ENCODE results near the gene ANO10.
"Not testable (repeated sequence)": the region's sequence is repeated elsewhere in the genome, so short reads cannot be mapped to it uniquely, and the experiment has no call there.

The ANO10 gene

DNA sequence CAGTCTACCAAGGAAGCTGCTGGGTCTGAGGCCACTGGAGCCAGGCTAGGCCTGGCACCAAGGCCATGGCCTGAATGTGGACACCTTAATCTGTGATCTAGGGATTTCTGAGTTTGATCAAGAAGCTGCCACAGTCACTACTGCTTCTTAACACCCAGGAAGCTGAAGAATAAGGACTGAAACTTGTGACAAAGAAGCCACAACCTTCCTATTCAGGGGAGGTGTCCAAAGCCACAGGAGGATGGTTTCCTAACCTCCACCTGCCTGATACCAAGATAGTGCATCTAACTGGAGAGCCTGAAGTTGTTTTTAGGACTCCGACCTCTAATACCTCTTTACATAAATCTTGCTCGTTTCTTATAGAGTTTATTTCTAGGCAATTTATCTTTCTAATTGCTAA is 5.5 kb upstream of the ANO10 start:
- DNase-seq (ENCODE audit: low read depth in 2 of 2): no peak

DNA sequence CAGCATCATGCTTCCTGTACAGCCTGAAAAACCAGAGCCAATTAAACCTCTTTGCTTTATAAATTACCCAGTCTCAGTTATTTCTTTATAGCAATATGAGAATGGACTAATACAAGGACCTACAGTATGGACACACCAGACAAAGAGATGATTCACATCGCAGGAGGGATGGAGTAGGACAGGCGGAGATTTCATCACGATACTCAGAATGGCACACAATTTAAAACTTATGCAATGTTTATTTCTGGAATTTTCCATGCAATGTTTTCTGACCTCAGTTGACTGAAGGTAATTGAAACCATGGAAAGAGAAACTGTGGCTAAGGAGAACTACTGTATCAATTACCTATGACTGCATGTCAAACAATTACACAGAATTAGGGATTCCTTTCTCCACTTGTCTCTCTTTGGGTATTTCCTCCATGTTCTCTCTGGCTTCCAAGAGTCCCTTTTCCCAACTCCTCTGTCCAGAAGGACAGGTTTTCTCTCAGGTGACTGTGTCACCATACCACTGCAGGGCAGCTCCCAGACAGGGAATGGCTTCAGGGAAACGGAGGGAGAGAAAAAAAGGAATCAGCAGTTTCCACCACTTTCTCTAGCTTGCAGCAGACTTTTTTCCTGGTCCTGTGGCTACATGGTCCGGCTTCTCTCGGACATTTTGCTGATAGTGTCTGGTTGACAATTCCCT is 3.0 kb upstream of the ANO10 start:
- DNase-seq (ENCODE audit: low read depth in 2 of 2): no peak

DNA sequence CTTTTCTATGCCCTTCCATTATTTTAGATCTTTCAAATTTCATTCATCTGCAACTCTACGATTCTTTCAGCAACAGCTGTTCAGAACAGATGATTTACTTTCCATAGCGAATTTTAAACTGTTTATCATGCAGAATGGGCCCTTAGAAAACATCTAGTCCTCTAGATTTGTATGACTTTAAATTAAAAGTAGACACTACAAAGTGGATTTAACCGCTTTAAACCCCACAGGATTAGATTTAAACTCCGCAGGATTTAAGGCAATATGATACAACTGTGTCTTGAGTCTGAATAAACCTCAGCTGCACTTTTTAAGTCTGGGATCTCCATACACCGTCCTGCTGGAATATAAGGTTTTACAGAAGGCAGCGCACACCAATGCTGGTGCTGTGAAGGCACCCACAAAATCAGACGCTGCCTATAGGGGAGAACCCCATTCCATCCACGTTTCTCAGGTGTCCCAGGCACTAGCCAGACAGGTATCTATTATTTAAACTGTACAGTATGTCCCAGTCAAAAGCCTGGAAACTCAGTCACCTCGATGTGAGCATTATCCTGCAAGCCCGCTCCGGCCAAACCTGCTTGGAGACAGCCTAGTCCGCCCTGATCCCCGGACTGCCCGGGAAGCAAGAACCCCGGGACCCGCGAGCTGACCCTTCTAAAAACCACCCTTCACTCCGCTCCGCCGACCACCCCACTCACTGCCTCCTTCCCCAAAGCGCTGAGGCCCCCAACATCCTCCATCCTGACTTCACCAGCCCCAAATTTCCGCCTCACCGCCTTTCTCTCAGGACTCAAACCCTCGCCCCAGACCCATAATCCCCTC is 768 bp downstream of the ANO10 start:
- no peak for DNase-seq (ENCODE audit: low read depth in 2 of 2)

DNA sequence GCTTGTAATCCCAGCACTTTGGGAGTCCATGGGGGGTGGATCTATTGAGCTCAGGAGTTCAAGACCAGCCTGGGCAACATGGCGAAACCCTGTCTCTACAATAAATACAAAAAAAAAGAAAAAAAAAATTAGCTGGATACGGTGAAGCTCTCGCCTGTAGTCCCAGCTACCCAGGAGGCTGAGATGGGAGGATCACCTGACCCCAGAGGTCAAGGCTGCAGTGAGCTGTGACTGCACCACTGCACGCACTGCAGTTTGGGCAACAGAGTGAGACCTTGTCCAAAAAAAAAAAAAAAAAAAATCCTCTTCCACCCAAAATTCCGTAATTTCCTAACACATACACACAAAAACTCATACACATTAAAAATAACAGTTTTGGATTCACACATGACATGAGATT is 2.2 kb downstream of the ANO10 start:
- no peak for DNase-seq (ENCODE audit: low read depth in 2 of 2)

DNA sequence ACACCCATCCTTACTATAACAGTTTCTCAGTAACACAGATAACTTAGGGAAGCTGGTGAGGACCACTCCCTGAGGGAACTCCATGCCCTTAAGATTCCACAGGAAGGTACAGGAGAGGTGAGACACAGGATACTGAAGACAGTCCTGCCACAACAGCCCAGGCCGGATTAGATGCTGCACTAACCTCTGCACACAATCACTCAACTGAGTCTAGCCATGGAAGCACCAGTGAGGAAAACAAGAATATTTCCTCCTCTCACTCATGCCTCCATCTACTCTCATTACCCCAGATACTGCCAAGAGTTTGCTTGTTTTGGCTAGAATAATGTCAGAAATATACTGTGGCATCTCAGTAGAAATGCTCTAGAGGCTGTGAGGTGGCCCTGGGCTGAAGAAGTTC is 3.7 kb downstream of the ANO10 start:
- no peak for DNase-seq (ENCODE audit: low read depth in 2 of 2)

DNA sequence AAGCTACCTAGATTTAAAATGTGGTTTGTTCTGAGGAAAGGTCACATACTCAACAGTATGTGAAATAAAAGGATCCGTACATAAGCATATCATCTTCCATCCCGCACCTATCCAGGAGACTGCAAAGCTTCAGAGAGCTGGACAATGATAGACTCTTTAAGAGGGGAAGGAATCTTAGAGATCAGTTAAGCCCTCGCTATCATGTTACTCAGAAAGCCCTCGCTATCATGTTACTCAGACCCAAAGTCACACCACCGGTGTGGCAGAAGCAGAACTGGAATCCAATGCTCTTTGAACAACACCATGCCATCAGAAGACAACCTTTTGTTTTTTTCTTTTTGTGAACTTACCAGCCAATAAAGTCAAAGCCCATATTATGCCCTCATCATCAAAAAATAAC is 5.8 kb downstream of the ANO10 start:
- DNase-seq (ENCODE audit: low read depth in 2 of 2): no peak

DNA sequence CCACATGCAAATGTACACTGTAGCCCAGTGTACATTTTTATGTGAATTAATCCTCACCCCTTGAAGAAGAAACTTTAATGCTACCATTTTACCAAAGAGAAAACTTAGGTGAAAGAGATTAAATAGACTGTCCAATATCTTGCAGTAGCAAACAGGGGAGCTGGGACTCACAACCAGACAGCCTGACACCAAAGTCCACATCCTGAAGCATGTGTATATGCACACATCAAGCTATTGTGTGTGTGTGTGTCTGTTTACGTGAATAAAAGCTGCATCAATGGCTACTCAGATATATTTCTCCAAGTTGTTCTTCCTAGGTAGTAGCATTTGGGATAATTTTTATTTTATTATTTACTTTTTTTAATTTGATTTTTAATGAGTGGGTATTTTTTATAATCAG is 6.7 kb downstream of the ANO10 start:
- DNase-seq (ENCODE audit: low read depth in 2 of 2): no peak

DNA sequence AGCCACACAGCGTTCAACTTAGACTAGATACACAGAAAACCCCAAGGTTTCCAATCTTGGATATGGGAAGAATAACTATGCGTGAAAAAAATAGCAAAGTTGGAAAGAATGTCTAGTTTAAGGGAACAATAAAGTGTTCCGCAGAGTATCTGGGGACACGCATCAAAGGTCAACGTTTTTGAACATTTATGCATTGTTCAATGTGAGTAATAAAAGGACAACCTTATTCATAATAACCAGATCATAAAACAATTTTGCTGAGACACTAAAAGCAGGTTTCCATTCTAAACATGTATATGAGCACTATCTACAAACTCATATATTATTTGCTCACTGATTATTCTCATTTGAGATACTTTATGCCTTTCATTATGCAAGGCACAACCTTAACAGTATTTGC is 7.8 kb downstream of the ANO10 start:
- no peak for DNase-seq (ENCODE audit: low read depth in 2 of 2)

DNA sequence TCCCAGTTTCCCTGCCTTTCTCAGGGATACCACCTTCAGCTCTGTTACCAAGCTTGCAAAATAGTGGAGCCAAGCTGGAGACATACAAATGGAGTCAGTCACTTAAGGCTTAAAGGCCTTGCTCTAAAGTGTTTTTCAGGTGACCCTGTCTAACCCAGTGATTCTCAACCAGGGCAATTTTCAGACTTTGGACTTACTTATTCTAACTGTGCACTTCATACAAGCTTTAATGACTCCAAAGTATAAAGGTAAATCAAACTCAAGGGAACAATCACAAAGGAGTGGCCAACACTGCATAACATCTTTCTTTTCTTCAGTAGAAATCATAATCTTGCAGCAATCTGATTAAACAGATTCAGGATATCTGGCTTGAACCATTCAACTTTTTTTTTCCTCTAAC is 9.4 kb downstream of the ANO10 start:
- no peak for DNase-seq (ENCODE audit: low read depth in 2 of 2)

DNA sequence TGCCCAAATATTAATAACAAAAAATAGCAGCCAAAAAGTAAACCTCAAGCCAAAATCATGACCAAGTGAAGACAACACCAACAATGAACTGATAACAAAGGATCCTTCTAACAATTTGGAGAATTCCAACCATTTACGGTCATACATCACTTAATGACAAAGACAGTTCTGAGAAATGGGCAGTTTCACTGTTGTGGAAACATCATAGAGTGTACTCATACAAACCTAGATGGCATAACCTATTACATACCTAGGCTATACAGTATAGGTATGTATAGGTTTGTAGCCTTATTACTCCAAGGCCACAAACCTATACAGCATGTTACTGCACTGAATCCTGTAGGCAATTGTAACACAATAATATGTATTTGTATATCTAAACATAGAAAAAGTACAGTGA is 12.4 kb downstream of the ANO10 start:
- no peak for DNase-seq (ENCODE audit: low read depth in 2 of 2)

DNA sequence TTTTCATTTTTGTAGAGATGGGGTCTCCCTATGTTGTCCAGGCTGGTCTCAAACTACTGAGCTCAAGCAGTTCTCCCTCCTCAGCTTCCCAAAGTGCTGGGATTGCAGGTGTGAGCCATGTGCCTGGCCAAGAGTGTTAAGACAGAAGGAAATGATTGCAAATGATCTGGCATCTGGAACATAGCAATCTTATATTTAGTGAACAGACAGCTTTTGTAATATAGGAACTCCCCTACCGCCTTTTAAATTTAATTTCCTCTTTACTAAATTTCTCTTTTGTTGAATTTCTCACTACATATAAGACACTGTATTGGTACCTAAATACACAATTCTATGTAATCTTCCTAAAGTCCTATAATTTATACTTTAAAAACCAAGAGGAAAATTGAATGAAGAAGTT is 13.1 kb downstream of the ANO10 start:
- DNase-seq (ENCODE audit: low read depth in 2 of 2): no peak

DNA sequence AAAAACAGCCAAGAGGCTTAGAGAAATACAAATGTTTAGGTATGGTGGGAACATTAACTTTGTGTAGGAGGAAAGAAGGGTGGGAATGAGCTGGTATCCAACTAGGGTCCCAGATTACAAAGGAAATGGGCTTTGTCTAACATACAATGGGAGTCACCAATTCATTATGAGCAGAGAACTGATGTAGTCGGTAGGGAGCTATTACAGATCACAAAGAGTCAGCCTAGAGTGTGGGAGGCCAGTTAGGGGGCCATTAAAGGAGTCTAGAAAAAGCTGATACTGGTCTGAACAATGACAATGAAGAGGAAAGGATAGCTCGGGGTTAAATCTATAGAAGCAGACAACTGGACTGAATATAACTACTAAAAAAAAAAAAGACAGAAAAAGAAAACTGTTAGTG is 15.5 kb downstream of the ANO10 start:
- DNase-seq (ENCODE audit: low read depth in 2 of 2): no peak

DNA sequence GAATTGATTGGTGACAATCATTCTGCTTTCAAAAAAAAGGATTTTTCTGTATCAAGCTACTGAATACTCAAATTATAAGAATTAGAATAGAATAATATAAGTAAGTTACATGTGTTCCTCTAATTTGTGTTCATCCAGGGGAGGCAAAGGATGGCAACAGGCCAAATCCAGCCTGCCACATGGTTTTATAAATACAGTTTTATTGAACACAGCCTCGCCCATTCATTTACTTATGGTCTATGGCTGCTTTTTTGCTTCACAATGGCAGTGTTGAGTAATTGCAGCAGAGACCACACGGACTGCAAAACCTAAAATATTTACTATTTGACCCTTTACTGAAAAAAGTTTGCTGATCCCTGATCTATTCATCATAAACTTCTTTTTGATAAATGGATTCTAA is 21.9 kb downstream of the ANO10 start:
- DNase-seq (ENCODE audit: low read depth in 2 of 2): not testable (repeated sequence)

DNA sequence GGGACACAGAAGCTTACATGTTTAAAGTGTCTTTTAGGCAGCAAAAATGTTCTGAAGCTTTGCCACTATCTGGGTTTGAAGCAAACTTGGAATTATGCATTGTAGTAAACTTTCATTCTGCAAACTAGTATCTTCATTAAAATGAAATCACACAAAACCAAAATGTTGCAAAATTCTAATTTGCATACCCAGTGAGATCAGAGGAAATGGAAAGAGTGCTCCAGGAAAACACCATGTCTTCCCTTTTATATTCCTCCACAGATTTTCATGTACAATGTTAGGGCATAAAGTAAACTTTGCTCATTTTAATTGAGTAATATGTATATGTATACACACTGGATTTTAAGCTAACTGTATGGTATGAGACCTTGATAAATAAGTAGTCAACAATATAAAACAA is 23.9 kb downstream of the ANO10 start:
- DNase-seq (ENCODE audit: low read depth in 2 of 2): no peak

DNA sequence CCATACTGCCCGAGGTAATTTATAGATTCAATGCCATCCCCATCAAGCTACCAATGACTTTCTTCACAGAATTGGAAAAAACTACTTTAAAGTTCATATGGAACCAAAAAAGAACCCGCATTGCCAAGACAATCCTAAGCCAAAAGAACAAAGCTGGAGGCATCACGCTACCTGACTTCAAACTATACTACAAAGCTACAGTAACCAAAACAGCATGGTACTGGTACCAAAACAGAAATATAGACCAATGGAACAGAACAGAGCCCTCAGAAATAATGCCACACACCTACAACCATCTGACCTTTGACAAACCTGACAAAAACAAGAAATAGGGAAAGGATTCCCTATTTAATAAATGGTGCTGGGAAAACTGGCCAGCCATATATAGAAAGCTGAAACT is 25.6 kb downstream of the ANO10 start:
- not testable (repeated sequence) for DNase-seq (ENCODE audit: low read depth in 2 of 2)

DNA sequence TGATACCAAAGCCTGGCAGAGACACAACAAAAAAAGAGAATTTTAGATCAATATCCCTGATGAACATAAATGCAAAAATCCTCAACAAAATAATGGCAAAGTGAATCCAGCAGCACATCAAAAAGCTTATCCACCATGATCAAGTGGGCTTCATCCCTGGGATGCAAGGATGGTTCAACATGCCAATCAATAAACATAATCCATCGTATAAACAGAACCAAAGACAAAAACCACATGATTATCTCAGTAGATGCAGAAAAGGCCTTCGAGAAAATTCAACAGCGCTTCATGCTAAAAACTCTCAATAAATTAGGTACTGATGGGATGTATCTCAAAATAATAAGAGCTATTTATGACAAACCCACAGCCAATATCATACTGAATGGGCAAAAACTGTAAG is 26.5 kb downstream of the ANO10 start:
- DNase-seq (ENCODE audit: low read depth in 2 of 2): not testable (repeated sequence)

DNA sequence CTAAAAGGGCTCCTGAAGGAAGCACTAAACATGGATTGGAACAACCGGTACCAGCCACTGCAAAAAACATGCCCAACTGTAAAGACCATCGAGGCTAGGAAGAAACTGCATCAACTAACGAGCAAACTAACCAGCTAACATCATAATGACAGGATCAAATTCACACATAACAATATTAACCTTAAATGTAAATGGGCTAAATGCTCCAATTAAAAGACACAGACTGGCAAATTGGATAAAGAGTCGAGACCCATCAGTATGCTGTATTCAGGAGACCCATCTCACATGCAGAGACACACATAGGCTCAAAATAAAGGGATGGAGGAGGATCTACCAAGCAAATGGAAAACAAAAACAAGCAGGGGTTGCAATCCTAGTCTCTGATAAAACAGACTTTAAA is 28.2 kb downstream of the ANO10 start:
- not testable (repeated sequence) for DNase-seq (ENCODE audit: low read depth in 2 of 2)

DNA sequence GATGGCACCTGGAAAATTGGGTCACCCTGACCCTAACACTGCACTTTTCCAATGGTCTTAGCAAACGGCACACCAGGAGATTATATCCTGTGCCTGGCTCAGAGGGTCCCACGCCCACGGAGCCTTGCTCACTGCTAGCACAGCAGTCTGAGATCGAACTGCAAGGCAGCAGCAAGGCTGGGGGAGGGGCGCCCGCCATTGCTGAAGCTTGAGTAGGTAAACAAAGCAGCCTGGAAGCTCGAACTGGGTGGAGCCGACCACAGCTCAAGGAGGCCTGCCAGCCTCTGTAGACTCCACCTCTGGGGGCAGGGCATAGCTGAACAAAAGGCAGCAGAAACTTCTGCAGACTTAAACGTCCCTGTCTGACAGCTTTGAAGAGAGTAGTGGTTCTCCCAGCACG is 29.9 kb downstream of the ANO10 start:
- DNase-seq (ENCODE audit: low read depth in 2 of 2): not testable (repeated sequence)

DNA sequence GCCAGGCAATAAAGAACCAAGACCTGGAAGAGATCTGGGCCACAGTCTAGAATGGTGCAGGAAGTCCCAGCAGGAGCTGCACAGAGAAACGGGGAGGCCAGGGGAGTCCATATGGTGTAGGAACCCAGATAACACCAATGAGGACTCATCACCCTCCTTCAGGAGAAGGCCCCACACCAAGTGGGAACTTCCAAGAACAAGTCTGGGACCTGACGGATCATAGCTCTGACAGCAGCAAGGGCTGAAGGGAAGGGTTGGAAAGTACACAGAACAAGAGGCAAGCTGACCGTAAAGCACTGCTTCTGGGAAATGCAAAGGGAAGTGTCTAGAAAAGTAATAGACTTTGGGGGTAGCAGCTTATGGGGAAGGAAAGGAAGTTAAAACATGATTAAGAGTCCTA is 34.5 kb downstream of the ANO10 start:
- no peak for DNase-seq (ENCODE audit: low read depth in 2 of 2)

DNA sequence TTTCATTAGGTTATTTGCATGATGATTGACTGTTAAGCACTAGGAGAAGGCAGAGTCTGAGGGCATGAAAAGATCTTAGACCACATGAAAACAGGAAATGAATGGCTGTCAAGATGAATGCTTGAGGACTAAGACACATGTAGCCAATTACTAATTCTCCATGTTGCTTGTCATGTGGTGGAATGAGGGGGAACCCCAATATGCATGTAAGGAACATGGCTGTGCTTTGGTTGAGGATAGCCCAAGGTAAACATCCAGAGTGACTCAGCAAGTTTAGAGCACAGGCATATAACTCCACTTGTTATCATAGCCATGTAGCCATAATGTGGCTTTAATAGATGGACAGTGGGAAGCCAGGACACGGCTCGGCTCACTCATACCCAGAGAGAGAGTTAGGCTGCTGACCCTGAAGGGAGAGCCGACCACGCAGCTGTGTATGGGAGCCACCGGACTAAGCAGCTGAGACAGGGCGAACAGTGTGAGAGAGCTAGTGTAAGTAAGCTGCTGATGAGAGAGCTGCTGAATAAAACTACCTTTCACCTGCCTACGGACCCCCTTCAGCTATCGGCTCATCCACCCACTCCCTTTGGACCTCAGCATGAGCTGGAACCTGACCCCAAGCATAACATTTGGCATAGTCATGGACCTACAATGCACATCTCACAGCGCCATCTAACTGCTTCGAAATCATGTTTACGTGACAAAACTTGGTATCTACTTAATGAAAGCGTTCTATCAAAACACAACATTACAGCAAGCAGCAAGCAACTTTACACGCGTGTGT is 37.6 kb downstream of the ANO10 start:
- peak in 1 of 2 experiments; percentile 13 for DNase-seq (ENCODE audit: low read depth in 2 of 2)

DNA sequence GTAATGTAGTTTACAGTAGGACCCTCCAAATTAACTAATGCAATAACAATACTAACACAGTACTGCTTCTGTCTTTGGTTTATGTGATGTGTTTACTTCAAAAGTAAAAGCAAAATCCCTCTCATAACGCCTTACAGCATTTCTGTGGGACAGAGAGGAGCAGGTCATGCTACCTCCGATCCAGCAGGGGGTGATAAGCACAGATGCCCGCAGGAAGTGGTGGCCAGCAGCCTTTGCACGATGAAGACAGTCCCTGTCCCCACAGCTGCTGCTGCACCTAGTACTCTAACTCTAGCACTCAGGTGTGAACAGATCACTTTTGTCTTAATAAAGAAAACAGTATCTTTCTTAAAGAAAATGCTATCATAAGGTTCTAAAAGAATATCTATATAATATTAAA is 38.3 kb downstream of the ANO10 start:
- DNase-seq (ENCODE audit: low read depth in 2 of 2): no peak

DNA sequence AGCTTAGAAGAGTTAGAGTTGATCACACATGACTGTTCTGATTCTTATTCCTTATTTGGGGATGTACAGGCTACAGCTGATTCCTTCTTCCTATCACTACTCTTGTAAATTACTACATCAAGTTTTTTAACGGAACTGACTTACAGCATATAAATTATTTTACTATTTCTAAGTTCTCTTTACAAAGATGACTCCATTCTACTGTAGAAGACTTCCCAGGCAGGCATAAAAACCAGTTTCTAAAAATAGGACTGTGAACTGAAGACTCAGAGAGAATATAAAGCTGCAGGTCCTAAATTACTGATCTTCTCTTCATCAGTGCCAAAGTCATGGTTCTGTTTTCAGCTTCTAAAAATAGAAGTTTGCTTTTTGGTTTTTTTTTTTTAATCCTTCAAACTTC is 38.9 kb downstream of the ANO10 start:
- DNase-seq (ENCODE audit: low read depth in 2 of 2): no peak

DNA sequence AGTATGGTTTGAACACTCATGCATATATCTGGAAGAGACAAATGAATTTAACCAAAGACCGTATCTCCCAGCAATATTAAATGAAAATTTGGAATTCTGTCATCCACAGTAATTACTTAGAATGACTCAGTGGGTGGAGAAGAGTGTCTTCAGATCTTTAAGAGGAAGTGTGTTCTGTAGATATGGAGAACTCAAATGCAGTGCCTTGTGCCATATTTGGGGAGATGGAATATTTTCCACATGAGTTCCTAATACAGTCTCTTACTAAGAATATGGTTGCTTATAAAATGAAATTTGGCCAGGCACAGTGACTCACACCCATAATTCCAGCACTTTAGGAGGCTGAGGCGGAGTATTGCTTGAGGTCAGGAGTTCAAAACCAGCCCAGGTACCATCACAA is 40.5 kb downstream of the ANO10 start:
- DNase-seq (ENCODE audit: low read depth in 2 of 2): no peak
